T-helper 1 cell treated with Interleukin-12 subunit alpha and Interleukin-12 subunit beta and Interleukin-4 antibody, amounts not matched to agents 30 ng/mL and 1 ng/mL, for 36 hours (primary cell): ENCODE results near the gene CHMP4B. TPM values are rescaled to one million over a fixed set of nuclear protein-coding genes. Genes with fewer than 3 reads are reported as not detected.

ENCODE experiments used
- intact Hi-C: fragments of 100-400 bp; cut with micrococcal nuclease; formaldehyde crosslinking; loops from one replicate; pipeline ENCODE4 v1.15.1; 2024
- total RNA-seq: library from RNA; stranded (reverse); gene quantifications from 2 replicates; pipeline ENCODE4 v1.2.3, GENCODE V29; 2022

CHMP4B gene
- total RNA-seq, 1 donor from 2014 or later, result 78.0 TPM

DNA sequence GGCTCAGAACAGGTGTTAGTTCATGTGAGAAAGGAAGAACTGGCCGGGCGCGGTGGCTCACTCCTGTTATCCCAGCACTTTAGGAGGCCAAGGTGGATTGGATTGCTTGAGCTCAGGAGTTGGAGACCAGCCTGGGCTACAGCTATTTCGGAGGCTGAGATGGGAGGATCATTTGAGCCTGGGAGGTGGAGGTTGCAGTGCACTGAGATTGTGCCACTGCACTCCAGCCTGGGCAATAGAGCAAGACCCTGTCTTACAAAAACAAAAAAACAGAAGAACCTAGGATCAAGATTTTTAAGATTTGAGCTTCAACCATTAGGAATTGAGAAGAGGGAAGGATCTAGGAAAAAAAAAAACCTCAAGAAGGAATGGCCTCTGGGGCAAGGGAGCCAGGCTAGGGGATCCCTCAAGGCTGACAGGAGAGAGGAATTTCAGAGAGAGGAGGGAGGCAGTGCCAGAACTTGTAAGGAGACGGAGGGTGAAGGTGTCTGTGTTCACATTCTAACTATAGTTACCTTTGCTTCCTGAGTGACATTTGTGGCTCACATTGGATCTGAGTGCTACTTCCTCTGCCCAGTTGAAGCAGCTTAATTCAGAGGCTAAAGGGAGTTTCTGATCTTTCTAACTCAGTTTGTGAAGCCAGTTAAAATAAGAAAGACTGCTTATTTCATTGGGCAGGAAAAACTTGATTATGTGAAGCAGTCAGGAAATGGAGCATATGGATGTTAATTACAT lies 26.1 kb downstream of the CHMP4B start:
- intact Hi-C loops, result loop anchor here (5.0 kb wide), 1 partner anchor 80 kb away; no protein-coding TSS in a partner anchor

- intact Hi-C loops, result loop anchor here (5.0 kb wide), 1 partner anchor 79 kb away; no protein-coding TSS in a partner anchor
Observed at GRCh38 chr20:33838035-33838864, 27.1 kb downstream of the CHMP4B start.

DNA sequence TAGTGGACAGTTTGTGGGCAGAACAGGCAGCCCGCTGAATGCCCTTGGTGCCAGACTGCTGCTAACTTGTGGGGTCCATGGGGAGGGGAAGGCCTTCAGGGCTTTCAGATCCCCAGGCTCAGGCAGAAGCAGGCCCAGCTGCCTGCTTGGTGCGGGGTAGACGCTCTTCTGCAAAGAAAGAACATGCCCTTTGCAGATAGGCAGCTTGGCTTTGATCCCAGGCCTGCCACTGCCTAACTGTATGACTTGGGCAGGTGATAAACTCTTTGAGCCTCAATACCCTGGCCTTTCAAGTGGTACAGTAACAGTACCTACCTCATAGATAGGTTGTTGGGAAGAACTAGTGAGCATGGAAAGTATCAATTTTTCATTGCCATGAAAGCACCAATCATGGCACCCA lies 28.4 kb downstream of the CHMP4B start:
- intact Hi-C loops, result loop anchor here (5.0 kb wide), 1 partner anchor 78 kb away; no protein-coding TSS in a partner anchor

- intact Hi-C loops, result no loop called here
Observed at GRCh38 chr20:33840160-33840559, 29.0 kb downstream of the CHMP4B start.

GRCh38 chr20:33840759-33841435 lies 29.7 kb downstream of the CHMP4B start:
- intact Hi-C loops, result no loop called here

DNA sequence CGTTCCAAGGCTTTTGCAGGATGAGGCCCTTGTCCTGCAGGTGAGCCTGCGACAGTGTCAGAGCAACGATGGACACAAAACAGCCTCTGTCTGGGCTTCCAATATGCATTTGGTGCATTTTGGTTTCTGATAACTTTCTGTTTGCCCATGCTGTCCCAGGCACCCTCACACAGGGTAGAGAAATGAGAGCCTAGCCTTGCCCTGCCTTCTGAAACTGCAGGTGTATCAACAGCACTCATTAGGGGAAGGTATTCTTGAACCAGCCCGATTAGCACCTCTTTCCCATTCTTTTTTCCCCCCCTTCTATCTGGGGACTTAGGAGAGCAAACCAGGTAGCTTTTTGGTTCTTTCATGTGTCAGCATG lies 30.3 kb downstream of the CHMP4B start:
- intact Hi-C loops, result no loop called here

- intact Hi-C loops, result no loop called here
Observed at GRCh38 chr20:33842346-33842745, 31.2 kb downstream of the CHMP4B start.

- intact Hi-C loops, result no loop called here
Observed at GRCh38 chr20:33843050-33843449, 31.9 kb downstream of the CHMP4B start.

- intact Hi-C loops, result no loop called here
Observed at GRCh38 chr20:33843854-33844253, 32.7 kb downstream of the CHMP4B start.

- intact Hi-C loops, result no loop called here
Observed at GRCh38 chr20:33846291-33846935, 35.3 kb downstream of the CHMP4B start.

DNA sequence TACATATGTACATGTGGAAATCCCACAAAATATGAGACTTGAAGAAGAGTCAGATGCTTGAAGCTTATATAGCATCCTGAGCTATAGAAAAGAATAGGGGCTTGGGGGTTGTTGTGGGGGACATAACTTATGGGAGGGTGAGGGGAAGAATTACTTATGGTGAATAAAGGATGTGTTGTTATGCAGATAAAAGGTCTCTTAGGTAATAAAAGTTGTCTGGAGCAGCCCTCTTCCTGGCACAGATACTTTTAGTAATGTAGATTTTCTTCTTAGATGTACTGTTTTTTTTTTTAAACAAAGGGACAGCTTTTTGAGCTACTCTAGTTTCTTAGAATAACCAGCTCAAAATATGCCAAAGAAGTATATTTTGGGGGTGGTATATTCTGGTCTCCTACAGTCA lies 35.9 kb downstream of the CHMP4B start:
- intact Hi-C loops, result no loop called here

GRCh38 chr20:33848391-33848790 lies 37.2 kb downstream of the CHMP4B start:
- intact Hi-C loops, result no loop called here

DNA sequence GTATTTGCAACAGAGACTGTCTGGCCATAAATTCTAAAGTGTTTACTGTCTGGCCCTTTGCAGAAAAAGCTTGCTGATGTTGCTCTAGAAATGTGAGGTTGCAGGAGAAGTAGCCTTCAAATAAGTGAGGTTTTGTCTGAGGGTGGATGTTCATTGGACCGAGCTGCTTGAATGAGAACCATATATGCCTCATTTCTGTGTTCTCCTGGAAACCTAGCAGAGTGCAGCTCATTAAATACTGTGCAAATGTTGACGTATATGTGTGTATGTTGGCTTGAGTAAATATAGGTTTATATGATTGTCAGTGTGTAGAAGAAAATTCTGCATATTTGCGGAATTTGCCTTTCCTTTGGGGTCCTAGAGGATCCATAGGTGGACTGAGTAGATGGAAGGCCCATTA lies 39.0 kb downstream of the CHMP4B start:
- intact Hi-C loops, result no loop called here

DNA sequence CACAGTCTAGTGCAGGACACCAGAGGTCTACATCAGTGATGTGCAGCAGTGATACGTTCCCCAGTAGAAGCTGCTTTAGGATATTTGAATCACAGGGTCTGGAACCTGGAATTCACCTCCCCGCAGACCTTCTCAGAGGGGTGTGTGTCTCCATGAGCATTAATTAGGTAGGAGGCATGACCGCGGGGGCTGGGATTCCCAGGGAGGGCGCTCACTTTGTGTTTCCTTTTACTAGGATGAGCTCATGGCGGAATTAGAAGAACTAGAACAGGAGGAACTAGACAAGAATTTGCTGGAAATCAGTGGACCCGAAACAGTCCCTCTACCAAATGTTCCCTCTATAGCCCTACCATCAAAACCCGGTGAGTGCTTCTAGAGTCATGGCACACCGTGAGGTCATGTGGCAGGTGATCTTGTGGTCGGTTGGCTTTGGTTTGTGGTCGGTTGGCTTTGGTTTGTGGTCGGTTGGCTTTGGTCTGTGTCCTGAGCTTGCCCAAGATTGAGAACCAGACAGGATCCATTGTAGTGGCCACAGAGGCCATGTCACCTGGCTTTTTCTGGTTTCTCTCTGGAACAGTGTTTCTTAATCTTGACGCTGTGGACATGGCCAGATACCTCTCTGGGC lies 40.8 kb downstream of the CHMP4B start:
- intact Hi-C loops, result no loop called here

- intact Hi-C loops, result no loop called here
Observed at GRCh38 chr20:33852626-33853506, 41.7 kb downstream of the CHMP4B start.

DNA sequence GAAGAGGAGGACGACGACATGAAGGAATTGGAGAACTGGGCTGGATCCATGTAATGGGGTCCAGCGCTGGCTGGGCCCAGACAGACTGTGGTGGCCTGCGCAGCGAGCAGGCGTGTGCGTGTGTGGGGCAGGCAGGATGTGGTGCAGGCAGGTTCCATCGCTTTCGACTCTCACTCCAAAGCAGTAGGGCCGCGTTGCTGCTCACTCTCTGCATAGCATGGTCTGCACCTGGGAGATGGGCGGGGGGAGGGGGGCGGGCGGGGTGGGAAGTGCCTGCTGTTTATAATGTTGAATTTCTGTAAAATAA lies 42.3 kb downstream of the CHMP4B start:
- intact Hi-C loops, result no loop called here

- intact Hi-C loops, result loop anchor here (2.0 kb wide), 2 partner anchors 45 to 253 kb away; no protein-coding TSS in a partner anchor
Observed at GRCh38 chr20:33857722-33858563, 46.8 kb downstream of the CHMP4B start.

DNA sequence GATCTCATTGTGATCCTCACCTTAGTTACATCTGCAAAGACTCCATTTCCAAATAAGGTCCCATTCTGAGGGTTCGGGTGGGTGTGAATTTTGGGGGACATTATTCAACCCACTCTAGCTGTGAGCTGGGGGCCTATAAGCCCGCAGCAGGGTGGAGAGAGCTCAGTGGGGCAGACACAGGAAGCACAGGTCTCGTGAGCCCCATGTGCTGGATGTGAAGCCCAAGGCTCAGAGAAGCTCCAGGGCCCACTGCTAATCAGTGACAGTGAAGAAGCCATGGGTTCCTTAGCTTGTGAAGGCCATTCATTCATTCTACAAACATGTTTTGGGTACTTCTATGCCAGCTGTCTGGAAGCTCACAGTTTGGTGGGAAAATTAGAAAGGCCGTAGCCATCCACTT lies 47.5 kb downstream of the CHMP4B start:
- intact Hi-C loops, result loop anchor here (2.0 kb wide), 2 partner anchors 46 to 252 kb away; no protein-coding TSS in a partner anchor

GRCh38 chr20:33859157-33859695 lies 48.1 kb downstream of the CHMP4B start:
- intact Hi-C loops, result loop anchor here (2.0 kb wide), 2 partner anchors 46 to 252 kb away; no protein-coding TSS in a partner anchor
